Epithelial cell of esophagus (primary cell): ENCODE data around the gene KRT5.

Experiments used
- DNase-seq: peaks from one replicate; pipeline ENCODE4 v3.0.0; 2010; ENCODE audit warnings: low read depth
- H3K4me3 ChIP-seq: 2 replicates; pipeline ENCODE4 v1.5.1; 2011; ENCODE audit warnings: mild to moderate bottlenecking, low read length, control low read depth
- CTCF ChIP-seq: IDR thresholded peaks from 2 replicates; pipeline ENCODE4 v1.5.1; 2011; ENCODE audit warnings: low read depth, mild to moderate bottlenecking, low read length, control low read depth, inconsistent platforms; ENCODE audit not compliant: insufficient read depth; ENCODE audit errors: missing control alignments

The KRT5 gene

GRCh38 chr12:52532636-52533035 lies 12.4 kb upstream of the KRT5 start:
- H3K4me3 ChIP-seq = no peak overlapping the region
- TF ChIP-seq CTCF = no peak
- DNase-seq = no peak

DNA sequence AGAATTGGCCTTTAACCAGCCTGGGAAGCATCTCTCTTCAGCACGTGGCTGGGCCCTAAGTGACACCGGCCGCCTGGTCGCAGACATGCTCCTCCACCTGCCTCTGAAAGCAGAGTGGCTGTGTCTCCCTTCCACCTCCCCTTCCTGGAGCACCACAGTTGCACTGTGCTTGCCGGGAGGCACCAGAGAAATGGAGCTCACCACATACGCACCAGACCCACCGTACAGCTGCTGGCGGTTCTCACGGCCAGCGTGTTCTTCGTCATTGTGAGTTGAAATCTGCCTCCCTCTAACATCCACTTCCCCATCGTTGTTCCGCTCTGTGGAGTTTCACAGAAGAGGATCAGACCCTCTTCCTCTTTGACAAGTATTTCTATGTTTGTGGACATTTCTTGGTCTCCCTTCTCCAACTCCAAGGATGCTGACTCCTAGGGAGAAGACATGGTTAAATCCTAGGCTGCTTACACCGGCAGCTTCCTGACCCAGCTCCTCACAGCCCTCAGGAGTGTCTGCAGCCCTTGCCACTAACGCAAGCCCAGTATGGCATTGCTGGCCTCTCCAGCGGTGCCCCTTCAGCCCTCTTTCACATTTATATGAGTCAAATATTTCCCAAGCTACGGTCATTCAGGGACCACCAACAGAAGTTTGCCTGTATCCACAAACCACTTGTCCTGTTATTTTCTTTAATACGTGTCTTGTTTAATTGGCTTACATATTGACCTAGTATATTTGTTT lies 11.5 kb upstream of the KRT5 start:
- no peak for TF ChIP-seq CTCF
- no peak for DNase-seq
- no peak overlapping the region for H3K4me3 ChIP-seq

DNA sequence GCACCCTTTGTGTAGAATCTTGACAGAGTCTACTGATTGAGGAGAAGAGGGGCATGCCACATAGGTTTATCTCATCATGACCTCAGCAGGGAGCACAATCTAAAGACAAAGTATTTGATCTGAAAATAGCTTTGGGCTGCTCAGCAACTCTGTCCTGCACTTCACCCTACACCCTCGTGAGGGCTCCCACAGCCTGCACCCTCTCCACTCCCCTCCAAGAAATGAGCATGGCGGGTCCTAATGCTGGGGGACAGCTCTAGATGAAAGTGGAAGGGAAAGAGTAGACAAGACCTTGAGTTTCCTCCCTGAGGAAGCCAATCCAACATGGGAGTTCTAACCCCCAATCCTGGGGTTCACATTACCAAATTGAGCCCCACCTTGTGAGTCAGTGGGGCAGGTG lies 10.7 kb upstream of the KRT5 start:
- no peak for DNase-seq
- H3K4me3 ChIP-seq = no peak overlapping the region
- TF ChIP-seq CTCF = no peak

DNA sequence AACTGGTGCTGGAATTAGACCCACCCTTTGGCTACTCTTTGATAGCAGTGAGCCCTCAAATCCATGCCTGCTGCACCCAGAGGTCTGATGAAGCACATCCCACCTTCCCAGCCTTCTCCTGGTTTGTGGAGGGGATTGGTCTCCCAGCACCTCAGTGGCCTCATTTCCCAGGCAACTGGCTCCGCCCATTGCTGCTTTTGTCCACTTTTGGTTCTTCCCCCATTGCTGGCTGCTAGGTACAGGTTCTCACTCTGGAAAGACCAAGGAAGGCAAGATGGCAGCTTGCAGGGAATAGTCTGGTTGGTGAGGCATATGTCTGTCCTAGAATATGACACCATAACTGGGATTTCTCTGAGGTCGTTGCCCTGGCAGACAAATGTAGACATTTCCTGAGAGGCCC lies 10.2 kb upstream of the KRT5 start:
- no peak for DNase-seq
- TF ChIP-seq CTCF = no peak
- no peak overlapping the region for H3K4me3 ChIP-seq

DNA sequence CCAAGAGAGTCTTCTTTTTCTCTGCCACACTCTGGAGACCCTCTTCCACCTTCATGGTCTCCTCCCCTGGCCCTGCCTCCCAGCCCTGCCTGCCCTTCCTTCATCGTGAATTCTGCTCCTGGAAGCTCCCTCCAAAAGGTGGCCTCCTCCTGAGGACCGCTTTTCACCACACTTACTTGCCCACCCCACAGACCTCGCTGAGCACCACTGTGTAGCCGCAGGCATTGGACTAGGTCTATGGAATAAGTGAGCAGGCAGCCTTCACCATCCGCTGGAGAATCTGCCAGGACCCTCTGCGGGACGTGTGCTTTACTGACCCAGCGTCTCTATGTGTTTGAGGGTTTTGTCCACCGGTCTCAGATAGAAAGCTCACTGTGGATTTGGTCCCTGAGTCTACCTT lies 9.7 kb upstream of the KRT5 start:
- H3K4me3 ChIP-seq = no peak overlapping the region
- DNase-seq = no peak
- no peak for TF ChIP-seq CTCF

DNA sequence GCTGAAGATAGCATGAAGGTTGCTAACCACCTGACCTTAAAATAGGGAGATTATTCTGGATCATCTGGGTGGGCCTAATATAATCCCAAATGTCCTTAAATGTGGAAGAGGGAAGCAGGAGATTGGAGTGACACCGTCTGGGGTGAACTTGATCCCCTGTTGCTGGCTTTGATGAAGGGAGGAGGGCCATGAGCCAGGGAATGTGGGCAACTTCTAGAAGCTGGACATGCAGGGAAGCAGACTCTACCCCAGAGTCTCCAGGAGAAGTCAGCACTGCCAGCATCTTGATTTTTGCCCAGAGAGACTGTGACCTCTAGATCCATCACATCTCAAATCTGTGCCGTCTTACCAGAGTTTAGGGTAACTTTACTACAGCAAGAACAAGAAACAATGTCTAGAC lies 9.2 kb upstream of the KRT5 start:
- H3K4me3 ChIP-seq = no peak overlapping the region
- no peak for DNase-seq
- no peak for TF ChIP-seq CTCF

DNA sequence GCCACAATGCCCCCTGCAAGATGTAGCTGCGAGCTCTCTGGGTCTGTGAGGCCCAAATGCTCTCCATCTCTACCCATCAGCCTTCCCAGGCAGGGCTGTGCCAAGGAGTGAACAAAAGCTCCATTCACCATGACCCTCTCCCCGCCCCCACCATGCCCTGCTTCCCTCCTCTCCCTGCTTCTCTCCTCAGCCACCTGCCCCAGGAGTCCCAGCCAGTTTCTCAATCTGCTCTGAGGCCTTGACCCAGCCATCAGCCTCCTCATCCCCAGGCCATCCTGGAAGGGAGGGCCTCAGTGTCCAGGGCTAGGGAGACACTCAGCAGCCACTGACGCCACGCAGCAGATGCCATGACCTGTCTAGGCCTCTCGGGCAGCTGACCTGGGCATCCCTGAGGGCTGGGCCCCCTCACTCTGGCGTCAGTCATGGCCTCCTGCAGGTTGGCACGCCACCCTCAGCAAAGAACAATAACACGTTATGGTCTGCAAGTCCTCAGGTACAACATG lies 8.5 kb upstream of the KRT5 start:
- no peak for DNase-seq
- H3K4me3 ChIP-seq = no peak overlapping the region
- TF ChIP-seq CTCF = no peak
